HepG2 (cell line): ENCODE data around the gene PKIG. TPM values are rescaled to one million over a fixed set of nuclear protein-coding genes. Genes with fewer than 3 reads are reported as not detected.

ENCODE experiments used
- CEBPZ ChIP-seq: IDR thresholded peaks from 2 replicates; pipeline ENCODE4 v1.6.1; 2012; ENCODE audit warnings: low read length, improper control_type of control experiment
- CREBL2 ChIP-seq: sonication (generic); formaldehyde crosslinking; IDR thresholded peaks from 2 replicates; pipeline ENCODE4 v1.8.1; 2023; ENCODE audit warnings: missing genetic modification reagents, mild to moderate bottlenecking, borderline replicate concordance
- DR1 ChIP-seq: sonication (generic); formaldehyde crosslinking; IDR thresholded peaks from 2 replicates; pipeline ENCODE4 v1.8.0; 2021; ENCODE audit warnings: mild to moderate bottlenecking, missing genetic modification reagents, inconsistent platforms
- FOXK2 ChIP-seq: fragments of 450-650 bp; IDR thresholded peaks from 2 replicates; pipeline ENCODE4 v1.6.1; 2016
- HMG20A ChIP-seq: IDR thresholded peaks from 2 replicates; pipeline ENCODE4 v1.6.1; 2016; ENCODE audit warnings: borderline replicate concordance
- HNRNPL ChIP-seq: fragments of 200-400 bp; formaldehyde crosslinking; IDR thresholded peaks from 2 replicates; pipeline ENCODE4 v1.6.1; 2017; ENCODE audit warnings: mild to moderate bottlenecking, low read depth, low read length
- HNRNPUL1 ChIP-seq: fragments of 200-400 bp; formaldehyde crosslinking; IDR thresholded peaks from 2 replicates; pipeline ENCODE4 v1.6.1; 2017; ENCODE audit warnings: low read depth, mild to moderate bottlenecking, low read length, moderate library complexity
- ZNF232 ChIP-seq: sonication (generic); formaldehyde crosslinking; IDR thresholded peaks from 2 replicates; pipeline ENCODE4 v1.4.0; 2020; ENCODE audit warnings: missing genetic modification reagents, borderline replicate concordance
- ZNF30 ChIP-seq: sonication (generic); formaldehyde crosslinking; IDR thresholded peaks from 2 replicates; pipeline ENCODE4 v1.5.0; 2020; ENCODE audit warnings: mild to moderate bottlenecking, missing genetic modification reagents
- ZNF318 ChIP-seq: sonication (generic); formaldehyde crosslinking; IDR thresholded peaks from 2 replicates; pipeline ENCODE4 v1.4.0; 2020; ENCODE audit warnings: mild to moderate bottlenecking, missing genetic modification reagents
- polyA plus RNA-seq, 8 experiments: library from polyadenylated mRNA; depleted of rRNA in 3 of 8; stranded (reverse) in 7 of 8; unstranded in 1 of 8; fragments of >200 nt; fragmentation: Illumina TruSeq in 4 of 8; extraction: Trizol in 4 of 8; gene quantifications; 2 replicates each; pipeline versions ENCODE4 v1.2.1 to v1.2.3, GENCODE V29; 2011 to 2016; ENCODE audit warnings: low read depth in 4 of 8, missing spikeins in 1 of 8, mixed read lengths in 1 of 8; ENCODE audit not compliant: insufficient read depth in 1 of 8
- total RNA-seq, 5 experiments: library from RNA; depleted of rRNA; stranded (reverse); fragments of >200 nt; fragmentation: Illumina TruSeq; extraction: Trizol; gene quantifications; 2 replicates each; pipeline ENCODE4 v1.2.3, GENCODE V29; 2016; ENCODE audit warnings: low read depth in 1 of 5
- TF ChIP-seq, protein P1 (sequence below): sonication (generic); formaldehyde crosslinking; IDR thresholded peaks from 2 replicates; pipeline ENCODE4 v1.4.0; 2020; ENCODE audit warnings: mild to moderate bottlenecking, missing genetic modification reagents

PKIG gene
- total and polyA plus RNA-seq, 2 of the 13 experiments (the other 11 are each of a cell fraction or from before 2014, with no cell fraction given), result 30.8 to 44.5 TPM

- TF ChIP-seq CEBPZ (no peak), ZNF232 (CRISPR knock-in tag) (no peak; the same call in 1 of the 2 replicates), ZNF318 (CRISPR knock-in tag) (peak; percentile 62; the same call in 1 of the 2 replicates), HNRNPUL1 (no peak), DR1 (CRISPR knock-in tag) (no peak), CREBL2 (peak; percentile 85), FOXK2 (no peak), HNRNPL (no peak), HMG20A (0 out of 2 replicates have a peak, but pooled peaks have one; percentile 13), ZNF30 (peak; percentile 18; the same call in 1 of the 2 replicates)
- TF ChIP-seq, protein P1, sequence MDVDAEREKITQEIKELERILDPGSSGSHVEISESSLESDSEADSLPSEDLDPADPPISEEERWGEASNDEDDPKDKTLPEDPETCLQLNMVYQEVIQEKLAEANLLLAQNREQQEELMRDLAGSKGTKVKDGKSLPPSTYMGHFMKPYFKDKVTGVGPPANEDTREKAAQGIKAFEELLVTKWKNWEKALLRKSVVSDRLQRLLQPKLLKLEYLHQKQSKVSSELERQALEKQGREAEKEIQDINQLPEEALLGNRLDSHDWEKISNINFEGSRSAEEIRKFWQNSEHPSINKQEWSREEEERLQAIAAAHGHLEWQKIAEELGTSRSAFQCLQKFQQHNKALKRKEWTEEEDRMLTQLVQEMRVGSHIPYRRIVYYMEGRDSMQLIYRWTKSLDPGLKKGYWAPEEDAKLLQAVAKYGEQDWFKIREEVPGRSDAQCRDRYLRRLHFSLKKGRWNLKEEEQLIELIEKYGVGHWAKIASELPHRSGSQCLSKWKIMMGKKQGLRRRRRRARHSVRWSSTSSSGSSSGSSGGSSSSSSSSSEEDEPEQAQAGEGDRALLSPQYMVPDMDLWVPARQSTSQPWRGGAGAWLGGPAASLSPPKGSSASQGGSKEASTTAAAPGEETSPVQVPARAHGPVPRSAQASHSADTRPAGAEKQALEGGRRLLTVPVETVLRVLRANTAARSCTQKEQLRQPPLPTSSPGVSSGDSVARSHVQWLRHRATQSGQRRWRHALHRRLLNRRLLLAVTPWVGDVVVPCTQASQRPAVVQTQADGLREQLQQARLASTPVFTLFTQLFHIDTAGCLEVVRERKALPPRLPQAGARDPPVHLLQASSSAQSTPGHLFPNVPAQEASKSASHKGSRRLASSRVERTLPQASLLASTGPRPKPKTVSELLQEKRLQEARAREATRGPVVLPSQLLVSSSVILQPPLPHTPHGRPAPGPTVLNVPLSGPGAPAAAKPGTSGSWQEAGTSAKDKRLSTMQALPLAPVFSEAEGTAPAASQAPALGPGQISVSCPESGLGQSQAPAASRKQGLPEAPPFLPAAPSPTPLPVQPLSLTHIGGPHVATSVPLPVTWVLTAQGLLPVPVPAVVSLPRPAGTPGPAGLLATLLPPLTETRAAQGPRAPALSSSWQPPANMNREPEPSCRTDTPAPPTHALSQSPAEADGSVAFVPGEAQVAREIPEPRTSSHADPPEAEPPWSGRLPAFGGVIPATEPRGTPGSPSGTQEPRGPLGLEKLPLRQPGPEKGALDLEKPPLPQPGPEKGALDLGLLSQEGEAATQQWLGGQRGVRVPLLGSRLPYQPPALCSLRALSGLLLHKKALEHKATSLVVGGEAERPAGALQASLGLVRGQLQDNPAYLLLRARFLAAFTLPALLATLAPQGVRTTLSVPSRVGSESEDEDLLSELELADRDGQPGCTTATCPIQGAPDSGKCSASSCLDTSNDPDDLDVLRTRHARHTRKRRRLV (CRISPR knock-in tag), result no peak
Observed at GRCh38 chr20:44609516-44610312, 27.3 kb downstream of the PKIG start (continued).
